Measurements from ENCODE around the gene SYCP2L. TPM values are rescaled to one million over a fixed set of nuclear protein-coding genes. Genes with fewer than 3 reads are reported as not detected.

SYCP2L gene
- polyA plus RNA-seq (2011; rRNA removed) (11.3 and 13.5 TPM in 2 replicates), polyA plus RNA-seq (2017; fragmentation: RNase III; extraction: RNeasy Plus Mini Kit Qiagen cat#74134 plus additional on column Dnase treatment) (2.2 to 2.6 TPM (median 2.4 TPM) in 3 replicates), polyA minus RNA-seq (2011; rRNA and poly(A)+ RNA removed) (1.7 and 2.4 TPM in 2 replicates)
- polyA plus RNA-seq (2012; cell fraction: cytosol; rRNA removed): 1.1 and 1.7 TPM in 2 replicates
- 4.2 and 13.1 TPM in 2 replicates for polyA plus RNA-seq (2012; cell fraction: nucleus; rRNA removed)

DNA sequence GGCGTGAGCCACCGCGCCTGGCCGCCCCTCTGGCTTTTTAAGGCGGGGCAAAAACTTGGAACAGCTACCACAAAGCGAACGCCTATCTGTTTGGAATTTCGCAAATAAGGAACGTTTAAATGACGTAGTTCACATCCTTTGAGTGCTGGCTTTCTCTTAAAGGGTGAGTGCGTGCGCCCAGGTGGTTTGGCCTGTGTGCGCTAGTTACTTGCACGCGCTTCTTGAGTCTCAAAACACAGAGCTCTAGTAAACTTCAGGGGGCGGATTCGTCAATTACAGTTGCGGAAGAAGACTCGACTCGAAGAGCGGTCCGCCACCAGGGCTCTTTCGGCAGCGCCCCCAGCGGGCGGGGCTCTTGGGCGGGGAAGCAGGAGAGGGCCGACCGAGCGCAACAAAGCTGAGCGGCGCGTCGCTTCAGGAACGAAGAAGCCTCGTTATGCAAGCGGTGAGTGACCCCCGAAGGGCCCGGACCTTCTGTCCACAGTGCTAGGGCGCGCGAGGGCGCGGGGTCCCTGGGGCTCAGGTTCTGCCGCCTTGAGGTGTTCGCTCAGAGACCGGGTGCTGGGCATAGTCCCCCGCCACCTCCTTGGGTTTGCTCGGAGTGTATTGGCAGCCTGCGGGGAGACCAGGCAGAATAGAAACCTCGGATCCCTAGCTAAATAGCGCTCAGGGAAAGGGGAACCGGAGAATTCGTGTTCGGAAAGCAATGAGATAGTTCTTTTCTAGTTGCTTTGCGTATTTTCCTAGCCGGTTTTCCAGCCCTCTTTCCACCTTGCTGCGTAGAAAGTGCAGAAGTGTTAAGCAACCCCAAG lies at the start of gene SYCP2L:
TSS of gene SYCP2L (plus strand) at position 362 of the 812 bp plus-strand sequence. CDS start at position 437, 75 bp downstream.
- CTCF ChIA-PET: interaction anchor here (0.6 to 2.1 kb wide), 17 partner anchors 9 to 689 kb away, joined by 3 to 11 read pairs (median 4); partner anchors contain the start of gene MAK
- FAIRE-seq (peak; percentile 51), ATAC-seq (peak; percentile 95 to 99), DNase-seq (ENCODE audit: low read depth in 1 of 2, low spot score in 1 of 2) (peak; percentile 43 to 96)
- TF ChIP-seq CEBPB (IDR thresholded peaks at IDR 0.05) (peak in 1 of 2 experiments; percentile 28; a peak in 1 of 4 replicates), FOSL2 (IDR thresholded peaks at IDR 0.05) (no peak), FOSL2 (CRISPR knock-in tag; IDR thresholded peaks at IDR 0.05) (no peak; the same call in 1 of the 2 replicates), ZNF302 (CRISPR knock-in tag; IDR thresholded peaks at IDR 0.05) (no peak), MAZ (IDR thresholded peaks at IDR 0.05; ENCODE audit: borderline replicate concordance, low read depth, low read length) (peak; percentile 48; the same call in 1 of the 2 replicates), ZFP36 (IDR thresholded peaks at IDR 0.05; ENCODE audit: borderline replicate concordance, partially characterized antibody) (no peak), GATA3 (IDR thresholded peaks at IDR 0.05; ENCODE audit: borderline replicate concordance) (peak; percentile 30; the same call in 1 of the 2 replicates), RAD21 (conservative IDR thresholded peaks at IDR 0.05 in 1 of 2, IDR thresholded peaks at IDR 0.05 in 1 of 2) (peak in 1 of 2 experiments; percentile 15; a peak in 3 of 5 replicates), BHLHE40 (IDR thresholded peaks at IDR 0.05; ENCODE audit: low read depth, low read length) (no peak), PHF8 (IDR thresholded peaks at IDR 0.05; ENCODE audit: borderline replicate concordance, low read depth) (0 out of 2 replicates have a peak, but pooled peaks have one; percentile 21), JUN (IDR thresholded peaks at IDR 0.05) (peak in 1 of 2 experiments; percentile 73; a peak in 1 of 5 replicates), RARB (CRISPR knock-in tag; IDR thresholded peaks at IDR 0.05) (no peak), HOXB13 (CRISPR knock-in tag; IDR thresholded peaks at IDR 0.05; ENCODE audit: low read depth) (no peak), TP53 (CRISPR knock-in tag; IDR thresholded peaks at IDR 0.05) (no peak), CBX8 (IDR thresholded peaks at IDR 0.05) (no peak)
- TF ChIP-seq, protein P1, sequence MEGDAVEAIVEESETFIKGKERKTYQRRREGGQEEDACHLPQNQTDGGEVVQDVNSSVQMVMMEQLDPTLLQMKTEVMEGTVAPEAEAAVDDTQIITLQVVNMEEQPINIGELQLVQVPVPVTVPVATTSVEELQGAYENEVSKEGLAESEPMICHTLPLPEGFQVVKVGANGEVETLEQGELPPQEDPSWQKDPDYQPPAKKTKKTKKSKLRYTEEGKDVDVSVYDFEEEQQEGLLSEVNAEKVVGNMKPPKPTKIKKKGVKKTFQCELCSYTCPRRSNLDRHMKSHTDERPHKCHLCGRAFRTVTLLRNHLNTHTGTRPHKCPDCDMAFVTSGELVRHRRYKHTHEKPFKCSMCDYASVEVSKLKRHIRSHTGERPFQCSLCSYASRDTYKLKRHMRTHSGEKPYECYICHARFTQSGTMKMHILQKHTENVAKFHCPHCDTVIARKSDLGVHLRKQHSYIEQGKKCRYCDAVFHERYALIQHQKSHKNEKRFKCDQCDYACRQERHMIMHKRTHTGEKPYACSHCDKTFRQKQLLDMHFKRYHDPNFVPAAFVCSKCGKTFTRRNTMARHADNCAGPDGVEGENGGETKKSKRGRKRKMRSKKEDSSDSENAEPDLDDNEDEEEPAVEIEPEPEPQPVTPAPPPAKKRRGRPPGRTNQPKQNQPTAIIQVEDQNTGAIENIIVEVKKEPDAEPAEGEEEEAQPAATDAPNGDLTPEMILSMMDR (IDR thresholded peaks at IDR 0.05): peak; percentile 59
- TF ChIP-seq, protein P2, sequence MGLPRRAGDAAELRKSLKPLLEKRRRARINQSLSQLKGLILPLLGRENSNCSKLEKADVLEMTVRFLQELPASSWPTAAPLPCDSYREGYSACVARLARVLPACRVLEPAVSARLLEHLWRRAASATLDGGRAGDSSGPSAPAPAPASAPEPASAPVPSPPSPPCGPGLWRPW (IDR thresholded peaks at IDR 0.05): no peak
- TF ChIP-seq, protein P3, sequence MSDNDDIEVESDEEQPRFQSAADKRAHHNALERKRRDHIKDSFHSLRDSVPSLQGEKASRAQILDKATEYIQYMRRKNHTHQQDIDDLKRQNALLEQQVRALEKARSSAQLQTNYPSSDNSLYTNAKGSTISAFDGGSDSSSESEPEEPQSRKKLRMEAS (IDR thresholded peaks at IDR 0.05): peak; percentile 91
- TF ChIP-seq, protein P4, sequence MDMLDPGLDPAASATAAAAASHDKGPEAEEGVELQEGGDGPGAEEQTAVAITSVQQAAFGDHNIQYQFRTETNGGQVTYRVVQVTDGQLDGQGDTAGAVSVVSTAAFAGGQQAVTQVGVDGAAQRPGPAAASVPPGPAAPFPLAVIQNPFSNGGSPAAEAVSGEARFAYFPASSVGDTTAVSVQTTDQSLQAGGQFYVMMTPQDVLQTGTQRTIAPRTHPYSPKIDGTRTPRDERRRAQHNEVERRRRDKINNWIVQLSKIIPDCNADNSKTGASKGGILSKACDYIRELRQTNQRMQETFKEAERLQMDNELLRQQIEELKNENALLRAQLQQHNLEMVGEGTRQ (IDR thresholded peaks at IDR 0.05): no peak
- TF ChIP-seq, protein P5, sequence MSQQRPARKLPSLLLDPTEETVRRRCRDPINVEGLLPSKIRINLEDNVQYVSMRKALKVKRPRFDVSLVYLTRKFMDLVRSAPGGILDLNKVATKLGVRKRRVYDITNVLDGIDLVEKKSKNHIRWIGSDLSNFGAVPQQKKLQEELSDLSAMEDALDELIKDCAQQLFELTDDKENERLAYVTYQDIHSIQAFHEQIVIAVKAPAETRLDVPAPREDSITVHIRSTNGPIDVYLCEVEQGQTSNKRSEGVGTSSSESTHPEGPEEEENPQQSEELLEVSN (IDR thresholded peaks at IDR 0.05; ENCODE audit: borderline replicate concordance, low read depth): peak; percentile 49; the same call in 1 of the 2 replicates
- H3K4me2 ChIP-seq: peak within 1 kb of the TSS; percentile 82
- POLR2A ChIA-PET: interaction anchor here (0.6 to 1.4 kb wide), 11 partner anchors 11 to 688 kb away, joined by 3 to 7 read pairs (median 3); partner anchors contain the start of gene GCNT2
- WGBS (ENCODE audit: missing lambda C conversion rate): 2% methylated on average over 20 of the region's 58 CpGs
- H3K27ac ChIP-seq: peak within 1 kb of the TSS; percentile 86 to 89
- 0 out of 3 replicates have a peak, but pooled peaks cover 5% of the 10 kb centered on the region for H3K4me1 ChIP-seq
- H3K4me3 ChIP-seq: peak within 1 kb of the TSS; percentile 84
- H3K9me3 ChIP-seq: no peaks in the 10 kb centered on the region; the same call in 2 of the 3 replicates

Measured in A549 (cell line).